ENCODE measurements around the gene DCAF12.

DCAF12 gene

GRCh38 chr9:34157898-34158297 is 31.4 kb upstream of the DCAF12 start:
- TF ChIP-seq CTCF (IDR thresholded peaks at IDR 0.05): no peak

GRCh38 chr9:34157318-34157717 is 30.8 kb upstream of the DCAF12 start:
- TF ChIP-seq CTCF (IDR thresholded peaks at IDR 0.05): no peak

- no peak for TF ChIP-seq CTCF (IDR thresholded peaks at IDR 0.05)
Measured at GRCh38 chr9:34154057-34154456, 27.6 kb upstream of the DCAF12 start.

GRCh38 chr9:34151398-34151797 is 24.9 kb upstream of the DCAF12 start:
- no peak for TF ChIP-seq CTCF (IDR thresholded peaks at IDR 0.05)

- no peak for TF ChIP-seq CTCF (IDR thresholded peaks at IDR 0.05)
Measured at GRCh38 chr9:34145165-34145564, 18.7 kb upstream of the DCAF12 start.

GRCh38 chr9:34143116-34143515 is 16.6 kb upstream of the DCAF12 start:
- no peak for TF ChIP-seq CTCF (IDR thresholded peaks at IDR 0.05)

GRCh38 chr9:34140853-34141252 is 14.4 kb upstream of the DCAF12 start:
- TF ChIP-seq CTCF (IDR thresholded peaks at IDR 0.05): no peak

- peak; percentile 67 for TF ChIP-seq CTCF (IDR thresholded peaks at IDR 0.05)
Measured at GRCh38 chr9:34139477-34140146, 13.1 kb upstream of the DCAF12 start.
